Activated CD8-positive, alpha-beta memory T cell treated with anti-CD3 and anti-CD28 coated beads for 1 hour (primary cell): Measurements from ENCODE around the gene DGCR8.

Source experiments
- DNase-seq, 2 donors: peaks; one replicate each; pipeline ENCODE4 v3.0.0-alpha.2; 2020; ENCODE audit warnings: low read depth in 1 of 2; ENCODE audit errors: extremely low read depth in 1 of 2

Gene DGCR8

DNA sequence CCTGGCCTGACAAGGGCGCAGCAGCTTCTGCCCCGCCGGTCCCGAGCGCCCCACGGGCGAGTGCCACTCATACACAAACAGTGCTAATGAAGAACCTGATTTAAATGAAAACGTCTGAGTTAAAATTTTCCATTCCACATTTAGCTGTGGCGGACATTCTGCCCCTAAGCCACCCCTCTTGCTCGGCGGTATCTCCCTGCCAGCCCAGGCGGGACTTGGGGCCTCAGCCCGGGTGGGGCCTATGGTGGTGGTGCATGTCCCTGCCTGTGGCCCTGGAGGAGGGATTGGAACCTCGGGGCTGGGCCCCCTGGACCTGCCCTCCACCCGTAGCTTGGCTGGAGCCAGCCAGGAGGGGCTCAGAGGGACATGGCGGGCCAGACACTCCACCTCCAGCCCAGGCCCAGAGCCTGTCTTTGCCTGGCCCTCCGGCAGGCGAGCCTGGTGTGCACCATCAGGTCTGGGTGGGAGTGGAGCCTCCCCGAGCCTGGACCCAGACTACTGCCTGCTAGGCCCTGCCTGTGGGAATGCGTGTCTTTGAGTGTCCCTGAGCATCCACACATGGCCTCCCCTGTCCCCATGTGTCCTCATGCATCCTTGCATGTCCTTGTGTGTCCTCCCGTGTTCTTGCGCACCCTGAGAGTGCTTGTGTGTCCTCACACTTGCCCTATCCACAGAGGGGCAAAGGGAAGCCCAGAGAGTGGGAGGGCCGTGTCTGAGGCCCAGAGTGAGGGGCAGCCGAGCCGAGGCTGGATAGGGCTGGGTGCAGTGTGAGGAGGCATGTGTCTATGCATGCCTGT lies 56.0 kb downstream of the DGCR8 start:
- DNase-seq, result no peak

DNA sequence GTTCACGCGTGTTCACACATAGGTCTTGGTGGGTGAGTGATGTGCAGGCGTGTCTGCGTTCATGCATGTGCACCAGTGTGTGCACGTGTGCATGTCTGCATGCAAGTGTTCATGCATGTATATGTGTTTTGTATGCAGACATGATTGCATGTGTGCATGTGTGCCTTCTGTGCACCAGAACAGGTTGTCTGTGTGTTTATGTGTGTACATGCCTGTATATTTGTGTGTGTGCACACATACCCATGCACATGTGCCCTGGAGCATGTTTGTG lies 56.5 kb downstream of the DGCR8 start:
- DNase-seq, result no peak

- DNase-seq, result no peak
These were observed 57.1 kb downstream of the DGCR8 start for GRCh38 chr22:20137113-20137512.

GRCh38 chr22:20137671-20138416 lies 57.8 kb downstream of the DGCR8 start:
- DNase-seq, result no peak

GRCh38 chr22:20138417-20138738 lies 58.3 kb downstream of the DGCR8 start:
- no peak for DNase-seq

- no peak for DNase-seq
These were observed 58.8 kb downstream of the DGCR8 start for GRCh38 chr22:20138868-20139267.

DNA sequence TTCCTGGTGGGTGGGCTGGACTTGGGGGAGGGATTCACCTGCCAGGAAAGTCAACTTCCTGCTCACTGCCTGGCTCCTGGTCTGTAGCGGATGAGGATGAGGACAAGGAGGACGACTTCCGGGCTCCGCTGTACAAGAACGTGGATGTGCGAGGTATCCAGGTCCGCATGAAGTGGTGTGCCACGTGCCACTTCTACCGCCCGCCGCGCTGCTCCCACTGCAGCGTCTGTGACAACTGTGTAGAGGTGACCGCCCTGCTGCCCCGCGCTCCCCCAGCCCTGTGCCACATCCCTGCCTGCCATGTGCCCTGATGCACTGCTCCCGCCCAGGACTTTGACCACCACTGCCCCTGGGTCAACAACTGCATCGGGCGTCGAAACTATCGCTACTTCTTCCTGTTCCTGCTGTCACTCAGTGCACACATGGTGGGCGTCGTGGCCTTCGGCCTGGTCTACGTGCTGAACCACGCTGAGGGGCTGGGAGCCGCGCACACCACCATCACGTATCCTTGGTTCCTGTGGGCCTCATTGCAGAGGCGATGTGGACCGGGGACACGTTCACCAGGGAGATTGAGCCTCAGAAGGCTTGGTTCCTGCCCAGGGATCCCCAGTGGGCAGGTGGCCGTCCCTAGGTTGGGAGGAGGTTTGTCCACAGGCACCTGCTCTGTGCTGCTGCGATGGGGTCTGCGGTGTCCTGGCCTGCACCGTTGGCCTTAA lies 59.5 kb downstream of the DGCR8 start:
- no peak for DNase-seq

DNA sequence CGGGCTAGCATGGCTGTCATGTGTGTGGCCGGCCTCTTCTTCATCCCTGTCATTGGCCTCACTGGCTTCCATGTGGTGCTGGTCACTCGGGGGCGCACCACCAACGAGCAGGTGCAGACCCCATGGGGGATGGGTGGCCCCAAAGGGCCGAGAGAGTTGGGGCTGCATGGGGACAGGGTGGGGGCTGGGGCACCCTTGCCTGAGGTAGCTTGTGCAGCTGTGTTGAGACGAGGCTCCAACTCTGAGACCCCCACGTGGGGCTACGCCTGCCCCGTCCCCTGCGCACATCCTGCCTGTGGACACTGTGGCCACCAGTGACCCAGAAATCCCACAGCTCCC lies 60.0 kb downstream of the DGCR8 start:
- DNase-seq, result no peak

DNA sequence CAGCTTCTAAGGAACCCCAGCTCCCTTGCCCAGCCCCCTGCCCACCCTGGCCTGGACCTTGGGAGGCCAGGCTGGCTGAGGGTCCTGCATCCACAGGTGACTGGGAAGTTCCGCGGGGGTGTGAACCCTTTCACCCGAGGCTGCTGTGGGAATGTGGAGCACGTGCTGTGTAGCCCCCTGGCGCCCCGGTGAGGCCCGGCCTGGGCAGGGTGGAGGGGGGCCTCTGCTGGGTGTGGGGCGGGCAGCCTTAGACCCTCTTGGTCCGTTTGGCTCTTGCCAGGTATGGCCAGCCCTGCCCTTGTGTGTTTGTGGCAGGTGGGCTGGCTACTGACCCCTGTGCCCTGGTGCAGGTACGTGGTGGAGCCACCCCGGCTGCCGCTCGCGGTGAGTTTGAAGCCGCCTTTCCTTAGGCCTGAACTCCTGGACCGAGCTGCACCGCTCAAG lies 60.5 kb downstream of the DGCR8 start:
- no peak for DNase-seq

- DNase-seq, result no peak
These were observed 61.4 kb downstream of the DGCR8 start for GRCh38 chr22:20141186-20142077.

DNA sequence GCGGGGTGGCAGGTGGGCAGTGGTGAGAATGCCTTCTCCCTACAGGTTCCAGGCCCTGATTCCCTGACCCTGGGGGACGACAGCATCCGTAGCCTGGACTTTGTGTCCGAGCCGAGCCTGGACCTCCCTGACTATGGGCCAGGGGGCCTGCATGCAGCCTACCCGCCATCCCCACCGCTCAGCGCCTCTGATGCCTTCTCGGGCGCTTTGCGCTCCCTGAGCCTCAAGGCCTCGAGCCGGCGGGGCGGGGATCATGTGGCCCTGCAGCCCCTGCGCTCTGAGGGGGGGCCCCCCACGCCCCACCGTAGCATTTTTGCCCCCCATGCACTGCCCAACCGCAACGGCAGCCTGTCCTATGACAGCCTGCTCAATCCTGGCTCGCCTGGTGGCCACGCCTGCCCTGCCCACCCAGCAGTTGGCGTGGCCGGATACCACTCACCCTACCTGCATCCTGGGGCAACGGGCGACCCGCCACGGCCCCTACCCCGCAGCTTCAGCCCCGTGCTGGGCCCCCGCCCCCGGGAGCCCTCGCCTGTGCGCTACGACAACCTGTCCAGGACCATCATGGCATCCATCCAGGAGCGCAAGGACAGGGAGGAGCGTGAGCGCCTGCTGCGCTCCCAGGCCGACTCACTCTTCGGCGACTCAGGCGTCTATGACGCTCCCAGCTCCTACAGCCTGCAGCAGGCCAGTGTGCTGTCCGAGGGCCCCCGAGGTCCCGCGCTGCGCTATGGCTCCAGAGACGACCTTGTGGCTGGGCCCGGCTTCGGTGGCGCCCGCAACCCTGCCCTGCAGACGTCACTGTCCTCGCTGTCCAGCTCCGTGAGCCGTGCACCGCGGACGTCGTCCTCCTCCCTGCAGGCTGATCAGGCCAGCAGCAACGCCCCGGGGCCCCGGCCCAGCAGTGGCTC lies 62.9 kb downstream of the DGCR8 start:
- DNase-seq, result no peak

DNA sequence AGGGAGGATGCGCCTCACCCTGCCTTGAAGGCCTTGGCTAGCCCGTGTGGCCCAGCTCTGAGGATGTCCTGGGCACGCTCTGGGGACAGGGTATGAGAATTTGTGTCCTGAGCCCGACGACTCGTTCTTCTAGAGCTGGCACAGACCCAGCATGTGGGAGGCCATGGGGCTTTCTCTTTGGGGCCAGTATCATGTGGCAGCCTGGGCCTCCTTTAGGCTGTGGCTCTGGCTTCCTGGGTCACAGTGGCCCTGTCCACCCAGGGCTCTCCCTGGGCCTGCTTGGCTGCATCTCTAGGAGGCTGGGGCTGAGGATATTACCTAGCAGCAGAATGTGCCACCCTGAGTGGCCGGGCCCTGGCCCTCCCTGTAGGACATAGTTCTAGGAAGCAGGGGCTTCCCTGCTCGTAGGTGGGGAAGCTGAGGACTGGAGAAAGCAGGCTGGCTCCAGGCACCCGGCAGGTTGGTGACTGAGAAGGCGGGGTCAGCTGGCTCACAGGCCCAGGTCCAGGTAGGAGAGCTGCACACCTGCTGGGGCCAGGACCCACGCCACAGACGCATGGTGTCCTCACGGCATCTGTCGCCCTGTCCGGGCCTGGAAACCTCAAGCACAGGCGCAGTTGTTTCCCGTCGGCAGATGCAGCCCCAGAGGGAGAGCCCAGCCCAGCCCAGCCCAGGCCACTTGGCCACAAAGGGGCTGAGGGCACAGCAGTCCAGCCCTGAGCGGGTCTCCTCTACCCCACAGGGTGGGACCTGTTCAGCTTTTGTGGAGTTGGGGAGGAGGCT lies 64.0 kb downstream of the DGCR8 start:
- no peak for DNase-seq

DNA sequence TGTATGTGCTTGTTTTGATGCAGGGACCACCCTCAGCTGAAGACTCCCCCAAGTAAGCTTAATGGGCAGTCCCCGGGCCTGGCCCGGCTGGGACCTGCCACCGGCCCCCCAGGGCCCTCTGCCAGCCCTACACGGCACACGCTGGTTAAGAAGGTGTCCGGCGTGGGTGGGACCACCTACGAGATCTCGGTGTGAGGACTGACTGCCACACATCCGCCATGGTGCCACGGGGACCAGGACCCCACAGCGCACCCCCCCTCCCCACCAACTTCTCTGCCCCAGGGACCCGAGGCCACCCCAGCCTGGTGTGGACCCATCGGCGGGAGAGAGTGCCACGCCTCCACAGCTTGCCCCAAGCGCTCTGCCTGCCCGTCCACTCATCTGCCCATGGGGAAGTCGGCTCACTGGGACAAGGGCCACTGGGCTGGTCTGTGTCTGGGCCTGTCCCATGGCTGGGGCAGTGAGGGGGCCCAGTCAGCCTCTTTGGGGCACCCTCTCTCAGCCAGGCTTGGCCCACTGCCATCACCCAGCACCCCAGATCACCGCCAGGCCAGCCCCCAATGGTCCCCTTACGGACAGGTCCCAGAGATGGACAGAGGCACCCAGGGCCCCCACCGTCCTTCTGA lies 65.3 kb downstream of the DGCR8 start:
- DNase-seq, result no peak

GRCh38 chr22:20145832-20146223 lies 65.8 kb downstream of the DGCR8 start:
- no peak for DNase-seq

GRCh38 chr22:20146777-20147176 lies 66.7 kb downstream of the DGCR8 start:
- no peak for DNase-seq

GRCh38 chr22:20147237-20147988 lies 67.4 kb downstream of the DGCR8 start:
- DNase-seq, result no peak

GRCh38 chr22:20148414-20148813 lies 68.4 kb downstream of the DGCR8 start:
- no peak for DNase-seq
